Forelimb muscle (tissue), 1 donor: ENCODE results near the gene F5. TPM values are rescaled to one million over a fixed set of nuclear protein-coding genes. Genes with fewer than 3 reads are reported as not detected.
A peak's percentile ranks its signal among the peaks of the same experiment; 100 is the strongest.
"Not testable (repeated sequence)": the region's sequence is repeated elsewhere in the genome, so short reads cannot be mapped to it uniquely, and the experiment has no call there.

ENCODE experiments used
- DNase-seq: peaks from one replicate; pipeline ENCODE4 v3.0.0-alpha.2; 2013; ENCODE audit warnings: low read depth
- polyA plus RNA-seq: library from polyadenylated mRNA; unstranded; fragments of 120-200 nt; gene quantifications from one replicate; pipeline ENCODE4 v1.2.1, GENCODE V29; 2013; ENCODE audit not compliant: insufficient read length

F5 gene
- polyA plus RNA-seq, 1 donor: 0.11 TPM

DNA sequence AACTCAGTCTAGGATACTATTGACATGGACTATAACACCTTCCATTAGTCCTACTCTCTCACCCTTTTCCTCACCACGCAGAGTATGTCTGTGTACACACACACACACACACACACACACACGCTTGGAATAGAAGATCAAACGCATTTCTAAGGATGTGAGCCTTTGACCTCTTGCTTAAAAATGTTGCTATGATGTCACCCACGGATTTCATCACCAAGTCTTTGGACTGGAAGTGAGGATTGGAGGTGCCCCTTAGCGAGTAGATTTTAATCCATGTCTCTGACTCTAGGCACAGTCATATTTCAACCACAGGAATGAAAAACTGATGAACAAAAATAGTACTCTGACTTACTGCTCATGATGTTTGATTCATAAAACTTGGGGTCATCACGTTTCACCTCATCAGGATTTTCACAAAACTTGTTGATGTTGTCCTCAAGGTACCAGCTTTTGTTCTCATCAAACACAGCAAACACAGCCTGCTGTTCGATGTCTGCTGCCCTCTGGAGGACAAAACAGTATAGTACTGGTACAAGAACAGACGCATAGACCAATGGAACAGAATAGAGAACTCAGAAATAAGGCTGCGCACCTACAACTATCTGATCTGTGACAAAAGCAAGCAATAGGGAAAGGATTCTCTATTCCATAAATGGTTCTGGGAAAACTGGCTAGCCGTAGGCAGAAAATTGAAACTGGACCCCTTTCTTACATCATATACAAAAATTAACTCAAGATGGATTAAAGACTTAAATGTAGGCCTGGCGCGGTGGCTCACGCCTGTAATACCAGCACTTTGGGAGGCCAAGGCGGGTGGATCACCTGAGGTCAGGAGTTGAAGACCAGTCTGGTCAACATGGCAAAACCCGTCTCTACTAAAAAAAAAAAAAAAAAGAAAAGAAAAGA, 39.9 kb downstream of the F5 start:
- peak; percentile 52 for DNase-seq

DNA sequence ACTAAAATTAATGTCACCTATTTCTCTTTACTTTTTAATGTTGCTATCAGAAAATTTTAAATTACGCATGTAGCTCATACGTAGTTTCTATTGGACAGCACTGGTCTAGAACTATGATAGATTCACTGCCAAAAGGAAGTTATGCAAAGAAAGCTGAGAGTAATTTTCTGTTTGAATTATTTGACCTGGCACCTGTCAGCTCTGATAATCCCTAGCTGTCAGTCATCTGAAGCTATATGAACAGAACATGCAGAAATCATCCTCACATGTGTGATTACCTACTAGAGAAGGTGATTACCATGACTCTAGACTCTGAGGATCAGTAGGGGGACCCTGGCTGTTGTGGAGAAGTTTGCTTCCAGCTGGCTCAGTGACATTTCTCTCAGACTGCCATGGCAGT, 40.8 kb downstream of the F5 start:
- DNase-seq: no peak

DNA sequence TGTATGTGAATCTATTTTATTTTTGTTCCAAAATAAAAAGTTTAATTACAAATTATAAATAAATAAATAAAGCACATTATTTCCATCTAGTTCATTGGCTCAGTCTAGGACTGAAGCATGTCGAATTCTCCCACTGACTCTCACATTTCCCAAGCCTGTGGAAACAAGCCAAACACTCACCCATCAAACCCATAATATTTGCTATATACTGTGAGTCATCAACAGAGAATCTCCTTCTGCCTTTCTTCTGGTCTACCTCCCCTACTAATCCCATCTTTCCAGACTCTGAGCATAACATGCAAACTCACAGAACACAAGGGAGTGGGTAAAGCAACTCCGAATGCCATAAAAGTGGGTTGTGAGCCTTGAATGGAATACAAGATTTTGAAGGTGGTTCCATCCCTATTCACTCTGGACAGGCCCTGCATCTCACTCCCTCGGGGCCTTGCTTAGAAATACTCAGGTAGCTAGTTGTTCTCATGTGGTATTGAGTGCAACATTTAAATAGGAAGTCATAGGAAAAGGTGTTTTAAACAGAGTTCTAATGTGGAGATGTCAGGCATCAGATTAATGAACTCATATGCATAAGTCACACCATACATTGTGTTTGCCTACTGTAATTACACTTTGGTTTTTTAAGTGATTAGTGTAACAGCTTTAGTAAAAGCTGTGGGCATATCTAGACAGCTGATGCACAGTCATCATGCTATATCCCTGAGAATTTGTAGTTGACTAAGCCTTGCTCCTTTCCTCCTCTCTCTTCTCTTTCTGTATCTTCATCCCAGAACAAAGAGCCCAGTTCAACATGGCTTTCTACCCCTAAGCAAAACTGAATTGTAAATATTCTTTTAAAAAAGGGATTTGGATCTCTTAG, 47.0 kb downstream of the F5 start:
- DNase-seq: no peak

DNA sequence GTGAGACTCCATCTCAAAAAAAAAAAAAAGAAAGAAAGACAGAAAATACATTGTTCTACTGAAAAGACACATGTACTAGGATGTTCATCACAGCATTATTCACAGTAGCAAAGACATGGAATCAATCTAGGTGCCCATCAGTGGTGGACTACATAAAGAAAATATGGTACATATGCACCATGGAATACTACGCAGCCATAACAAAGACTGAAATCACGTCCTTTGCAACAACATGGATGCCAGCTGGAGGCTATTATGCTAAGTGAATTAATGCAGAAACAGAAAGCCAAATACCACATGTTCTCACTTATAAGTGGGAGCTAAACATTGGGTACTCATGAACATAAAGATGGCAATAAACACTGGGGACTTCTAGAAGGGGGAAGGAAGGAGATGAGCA, 51.6 kb downstream of the F5 start:
- no peak for DNase-seq

DNA sequence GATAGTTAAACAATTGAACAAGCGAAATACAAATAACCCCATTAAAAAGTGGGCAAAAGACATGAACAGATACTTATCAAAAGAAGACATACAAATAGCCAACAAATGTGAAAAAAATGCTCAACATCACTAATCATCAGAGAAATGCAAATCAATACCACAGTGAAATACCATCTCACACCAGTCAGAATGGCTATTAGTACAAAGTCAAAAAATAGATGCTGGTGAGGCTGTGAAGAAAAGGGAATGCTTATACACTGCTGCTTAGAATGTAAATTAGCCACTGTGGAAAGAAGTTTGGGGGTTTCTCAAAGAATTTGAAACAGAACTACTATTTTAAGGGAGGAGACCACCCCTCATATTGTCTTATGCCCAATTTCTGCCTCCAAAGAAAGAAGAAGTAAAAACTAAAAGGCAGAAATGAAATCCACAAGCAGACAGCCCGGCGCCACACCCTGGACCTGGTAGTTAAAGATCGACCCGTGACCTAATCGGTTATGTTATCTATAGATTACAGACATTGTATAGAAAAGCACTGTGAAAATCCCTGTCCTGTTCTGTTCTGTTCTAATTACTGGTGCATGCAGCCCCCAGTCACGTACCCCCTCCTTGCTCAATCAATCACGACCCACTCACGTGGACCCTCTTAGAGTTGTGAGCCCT, 52.6 kb downstream of the F5 start:
- not testable (repeated sequence) for DNase-seq

DNA sequence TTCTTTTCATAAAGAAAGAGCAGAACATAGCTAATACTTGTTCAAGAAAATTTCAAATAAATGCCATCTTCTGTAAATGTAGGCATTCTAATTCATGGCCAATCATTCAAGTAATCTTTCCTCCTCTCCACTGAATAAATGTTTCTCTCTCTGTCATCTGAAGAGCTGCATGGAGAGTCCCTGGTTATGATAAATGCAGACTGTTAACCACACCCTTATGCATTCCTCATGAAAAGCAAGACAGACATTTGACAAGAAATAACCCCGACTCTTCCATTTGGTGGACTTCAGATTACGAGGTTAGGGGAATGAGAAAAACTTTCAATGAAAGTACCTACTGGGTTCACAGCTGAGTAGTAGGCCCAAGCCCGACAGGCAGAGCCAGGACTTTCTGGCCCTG, 55.8 kb downstream of the F5 start:
- DNase-seq: no peak

DNA sequence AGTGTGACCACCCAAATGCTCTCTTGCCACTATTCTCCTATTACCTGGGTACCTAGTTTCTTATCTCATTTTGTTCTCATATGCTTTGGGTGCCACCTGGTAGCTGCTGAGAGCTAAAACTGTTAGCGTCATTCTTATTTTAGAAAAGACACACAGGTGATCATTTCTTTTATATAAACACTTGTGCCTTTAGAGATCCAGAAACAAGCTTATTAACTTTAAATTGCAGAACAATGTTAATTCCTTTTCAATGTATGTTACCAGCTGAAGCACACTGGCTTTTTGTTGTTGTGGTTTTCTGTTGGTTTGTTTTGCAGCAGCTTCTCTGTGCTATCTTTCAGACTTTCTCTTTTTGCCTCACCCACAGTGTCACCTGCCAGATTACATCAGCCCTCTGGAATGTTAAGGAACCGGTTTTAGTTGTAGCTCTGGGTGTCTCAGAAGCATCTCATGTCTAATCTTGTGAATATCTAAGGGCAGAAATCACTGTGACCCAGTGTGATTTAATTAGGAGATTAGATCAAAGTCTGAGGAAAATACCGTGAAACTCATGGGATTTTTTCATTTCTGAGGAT, 57.1 kb downstream of the F5 start:
- DNase-seq: no peak

DNA sequence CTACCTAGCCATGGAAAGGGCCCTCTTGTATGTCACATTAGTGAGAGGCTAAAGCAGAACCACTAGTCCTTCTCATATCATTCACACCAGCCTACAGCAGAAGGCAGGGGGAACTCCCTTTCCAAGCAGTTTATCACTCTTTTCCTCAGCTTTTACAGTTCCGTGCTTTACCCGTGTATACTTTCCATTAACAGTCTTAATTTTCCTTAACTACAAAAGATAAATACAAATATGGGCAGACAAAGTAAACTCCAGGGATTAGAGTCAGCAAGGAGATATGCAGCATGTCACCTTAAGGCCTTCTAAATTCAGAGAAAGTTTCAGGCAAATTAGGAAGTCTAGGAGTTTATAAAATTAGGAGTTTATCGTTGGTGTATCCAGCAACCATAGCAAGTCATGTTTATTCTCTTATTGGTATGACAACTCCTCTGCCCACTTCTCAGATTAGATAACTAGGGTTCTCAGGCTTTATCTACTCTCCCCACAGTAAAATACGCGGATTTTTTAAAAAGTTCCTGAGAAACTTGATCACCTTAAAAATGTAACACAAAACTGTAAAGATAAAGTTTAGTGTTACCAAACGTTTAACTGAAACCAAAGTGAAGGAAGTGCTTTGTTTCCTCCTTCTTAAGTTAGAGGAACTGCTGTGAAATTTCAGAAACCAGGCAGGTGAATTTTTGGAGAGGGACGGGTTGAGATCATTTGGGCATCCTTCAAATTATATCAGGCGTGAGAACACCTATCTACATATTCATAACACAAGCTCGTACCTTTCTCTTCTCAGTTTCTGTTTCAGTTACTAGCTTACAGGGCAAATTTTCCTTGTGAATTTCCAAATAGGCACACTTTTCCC, 57.8 kb downstream of the F5 start:
- DNase-seq: no peak

DNA sequence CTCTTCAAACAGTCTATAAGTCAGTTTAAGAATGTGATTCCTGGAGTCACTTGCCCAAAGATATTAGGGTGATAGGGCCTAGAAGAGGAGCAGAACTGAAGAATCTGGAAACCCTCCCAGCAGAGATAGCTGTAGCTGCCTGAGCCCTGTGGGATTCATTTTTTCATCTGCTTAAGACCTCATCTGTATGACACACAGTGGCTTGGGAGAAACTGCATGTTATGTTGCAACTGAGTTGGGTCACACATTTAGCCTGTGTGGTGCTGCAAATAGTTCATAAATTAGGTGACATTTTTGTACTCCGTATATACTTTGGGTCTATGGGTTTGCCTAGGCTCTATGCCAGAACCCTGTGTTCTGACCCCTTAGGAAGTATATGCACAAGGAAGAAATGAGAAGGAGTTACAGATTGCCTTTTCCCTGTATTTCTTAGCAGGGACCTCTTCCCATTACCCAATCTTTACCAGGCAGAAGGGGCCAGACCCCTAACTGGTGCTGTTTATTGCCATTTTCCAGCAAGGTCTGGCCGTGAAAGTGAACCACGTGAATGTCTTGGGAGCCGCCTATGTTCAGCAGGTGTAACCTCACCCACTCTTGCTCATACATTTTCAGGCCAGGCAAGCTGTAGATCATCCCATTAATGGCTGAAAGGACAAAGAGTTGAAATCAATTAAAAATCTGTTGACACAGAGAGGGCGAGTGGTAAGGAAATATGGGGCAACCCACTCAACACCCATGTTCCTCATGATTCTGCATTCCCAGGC, 58.6 kb downstream of the F5 start:
- DNase-seq: no peak

DNA sequence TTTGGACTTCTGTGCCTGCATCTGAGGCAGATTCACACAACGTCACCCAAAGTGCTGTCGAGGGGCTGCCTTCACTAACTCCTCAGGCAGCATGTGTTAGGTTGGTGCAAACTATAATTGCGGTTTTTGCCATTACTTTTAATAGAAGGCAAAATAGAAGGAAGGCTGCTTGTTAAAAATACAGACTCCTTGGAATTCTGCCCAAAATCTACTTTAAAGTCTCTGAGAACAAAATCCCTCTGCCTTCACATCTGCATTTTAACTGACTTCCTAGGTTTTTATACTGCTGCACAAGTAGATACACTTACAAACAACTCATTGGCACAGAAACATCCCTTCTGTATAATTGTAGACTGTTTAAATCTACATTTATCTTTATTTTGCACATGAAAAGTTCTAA, 59.3 kb downstream of the F5 start:
- DNase-seq: no peak

DNA sequence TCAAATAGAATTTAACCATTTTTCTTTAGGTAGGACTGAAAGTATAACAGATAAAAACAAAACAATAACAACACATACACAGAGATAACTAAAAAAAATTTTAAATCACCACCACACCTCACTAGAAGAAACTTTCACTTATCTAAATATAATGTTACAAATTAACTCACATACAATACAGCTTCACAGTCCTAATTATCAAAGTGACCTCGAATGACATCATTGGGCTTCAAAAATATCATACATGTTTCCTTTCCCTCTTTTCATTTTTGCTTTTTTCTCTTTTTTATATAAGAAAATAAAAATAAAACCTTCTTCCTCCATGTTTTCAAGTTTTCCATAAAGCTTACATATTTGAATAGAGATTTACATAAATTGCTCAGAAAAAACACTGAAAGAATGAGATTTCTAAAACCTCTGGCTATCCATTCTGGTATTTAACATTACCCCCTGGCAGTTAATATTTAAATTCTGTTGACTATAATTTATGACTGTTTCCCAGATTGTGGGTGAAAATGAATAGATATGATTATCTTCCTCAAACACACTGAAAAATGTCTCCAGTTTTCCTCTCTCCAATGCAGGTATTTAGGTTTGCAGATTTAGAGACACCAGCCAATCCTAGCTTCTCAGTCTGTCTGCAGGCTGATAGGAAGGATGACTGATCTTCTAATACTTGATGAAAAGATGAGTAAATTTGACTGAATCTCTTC, 60.0 kb downstream of the F5 start:
- no peak for DNase-seq

DNA sequence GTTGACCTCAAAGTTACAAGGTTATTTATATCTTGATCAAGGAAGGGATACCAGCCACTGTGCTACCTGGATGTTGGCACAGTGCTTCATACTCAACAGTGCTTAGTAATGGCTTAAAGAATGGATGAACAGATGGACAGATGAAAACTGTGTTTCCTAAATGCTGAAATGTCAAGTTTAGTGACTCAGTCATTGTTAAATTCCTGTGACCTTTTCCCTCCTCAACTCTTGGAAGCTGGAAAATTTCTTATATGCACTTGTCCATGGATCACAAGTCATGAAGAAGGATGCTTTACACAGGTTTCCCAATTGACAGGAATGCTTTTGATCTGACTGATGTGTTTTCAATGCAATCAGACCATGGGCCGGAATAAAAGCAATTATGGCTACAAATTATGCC, 60.9 kb downstream of the F5 start:
- DNase-seq: no peak

DNA sequence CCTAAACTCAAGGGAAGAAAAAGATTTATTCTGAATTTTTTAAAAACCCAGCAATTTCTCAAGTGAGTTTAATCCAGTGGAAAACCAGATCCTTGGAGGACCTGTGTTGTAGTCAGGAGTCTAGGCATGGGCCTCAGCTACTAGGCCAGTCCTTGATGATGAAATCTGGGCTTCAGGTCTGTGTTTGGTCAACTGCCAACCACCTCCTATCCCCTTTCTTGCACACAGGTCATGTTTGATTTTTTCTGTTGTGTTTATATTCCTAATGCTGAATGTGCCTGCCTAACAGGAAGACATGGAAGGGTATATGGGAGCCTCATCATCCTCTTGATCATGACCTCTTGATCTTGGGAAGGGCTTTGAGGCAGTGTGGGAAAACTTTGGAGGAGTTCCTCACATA, 62.4 kb downstream of the F5 start:
- DNase-seq: no peak

DNA sequence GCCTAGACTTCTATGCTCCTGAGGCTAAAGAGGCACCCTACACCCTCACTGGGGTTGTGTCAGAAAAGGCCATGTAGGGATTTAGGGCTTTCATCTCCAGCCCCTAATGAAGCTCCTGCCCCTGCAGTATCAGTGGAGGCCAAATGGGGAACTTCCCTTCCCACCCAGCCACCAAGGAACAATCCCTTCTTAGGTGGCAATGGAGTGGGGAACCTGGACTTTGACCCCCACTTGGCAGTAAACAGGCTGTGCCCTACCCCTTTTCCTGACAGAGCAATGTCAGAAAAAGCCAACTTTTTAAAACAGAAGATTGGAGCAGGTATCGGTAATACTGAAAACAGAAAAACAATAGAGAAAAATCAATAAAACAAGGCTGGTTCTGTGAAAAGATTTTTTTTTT, 65.1 kb downstream of the F5 start:
- no peak for DNase-seq

DNA sequence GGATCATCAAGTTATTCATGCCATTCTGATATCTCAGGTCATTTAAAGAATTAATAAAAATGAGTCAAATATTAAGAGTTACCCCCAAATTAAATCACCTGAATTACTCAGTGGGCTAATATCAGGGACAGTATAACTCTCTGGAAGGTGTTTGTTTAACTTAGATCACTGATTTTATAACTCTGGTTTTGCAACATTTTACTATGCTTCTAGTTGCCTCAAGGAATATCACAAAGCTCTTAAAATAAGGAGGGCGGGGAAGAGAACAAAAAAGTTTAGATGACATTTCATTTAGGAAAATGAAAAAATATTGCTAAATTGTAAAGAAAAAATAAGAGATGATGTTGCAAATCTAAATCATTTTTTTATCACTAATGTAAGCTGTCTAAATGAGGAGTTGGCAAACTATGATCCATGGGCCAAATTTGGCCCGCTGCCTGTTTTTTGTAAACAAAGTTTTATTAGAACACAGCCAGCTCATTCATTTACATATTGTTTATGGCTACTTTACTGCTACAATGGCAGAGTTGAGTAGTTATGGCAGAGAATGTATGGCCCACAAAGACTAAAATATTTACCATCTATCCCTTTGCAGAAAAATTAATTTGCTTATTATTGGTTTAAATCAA, 68.6 kb downstream of the F5 start:
- no peak for DNase-seq

DNA sequence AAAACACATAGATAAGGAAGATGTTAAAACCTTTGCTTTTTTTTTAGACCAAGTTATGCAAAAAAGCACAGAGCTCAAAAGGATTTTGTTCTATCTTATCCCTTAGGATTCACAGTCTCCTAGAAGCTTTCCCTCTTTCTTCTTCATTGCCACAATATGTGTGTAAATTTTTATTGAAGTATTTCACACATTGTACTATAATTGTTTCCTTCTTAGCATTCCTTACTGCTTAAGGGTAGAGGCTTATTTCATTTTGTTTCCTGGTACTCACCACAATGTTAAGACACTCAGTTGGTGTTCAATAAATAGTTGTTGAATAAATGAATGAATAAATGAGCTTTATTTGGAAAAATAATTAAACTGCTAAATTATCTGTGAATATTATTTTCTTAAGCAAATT, 70.6 kb downstream of the F5 start:
- no peak for DNase-seq

DNA sequence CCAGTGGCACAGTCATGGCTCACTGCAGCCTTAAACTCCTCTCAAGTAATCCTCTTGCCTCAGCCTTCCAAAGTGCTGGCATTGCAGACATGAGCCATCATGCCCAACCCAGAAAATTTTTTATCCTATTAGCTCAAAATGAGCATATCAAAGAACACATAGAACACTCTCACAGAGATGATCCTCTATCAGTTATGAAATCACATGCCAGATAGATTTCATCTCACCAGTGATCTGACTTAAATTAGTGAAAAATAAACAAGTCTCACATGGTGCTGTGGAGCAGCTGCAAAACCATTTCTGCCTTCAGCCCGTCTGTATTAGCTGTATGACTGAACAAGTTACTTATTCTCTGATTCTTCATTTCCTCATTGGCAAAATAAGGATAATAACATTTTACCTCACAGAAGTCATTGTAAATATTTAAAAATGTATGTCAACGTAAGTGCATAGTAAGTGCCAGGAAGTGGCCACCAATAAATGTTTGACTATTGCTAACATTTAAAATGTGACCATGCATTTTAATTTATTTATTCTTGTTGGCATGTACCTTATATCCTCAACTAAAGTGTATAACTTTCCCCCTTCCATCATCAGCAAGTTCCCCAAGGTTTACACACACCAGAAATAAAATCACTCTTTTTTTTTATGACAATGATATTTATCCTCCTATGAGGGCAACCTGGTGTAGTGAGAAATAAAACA, 71.6 kb downstream of the F5 start:
- DNase-seq: no peak

DNA sequence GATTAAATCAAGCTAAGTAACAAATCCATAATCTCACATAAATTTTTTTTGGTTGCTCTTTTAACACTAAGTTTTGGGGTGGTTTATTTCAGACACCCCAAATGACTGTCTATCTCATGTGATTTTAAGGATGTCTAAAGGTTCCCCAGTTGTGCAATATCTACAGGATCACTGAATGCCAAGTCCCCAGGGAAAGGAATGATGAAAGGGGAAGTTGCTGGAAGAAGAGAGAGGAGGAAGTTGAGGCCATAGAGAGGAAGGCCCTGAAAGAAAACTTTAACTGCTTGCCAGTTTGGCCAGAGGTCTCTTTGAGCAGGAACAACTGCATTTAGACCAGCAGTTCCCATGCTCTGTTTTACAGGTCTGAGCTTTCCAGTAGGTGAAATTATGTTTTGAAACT, 73.1 kb downstream of the F5 start:
- no peak for DNase-seq
